GM19239 (cell line): ENCODE results near the gene CMTM2.
A peak's percentile ranks its signal among the peaks of the same experiment; 100 is the strongest.

Experiments used
- DNase-seq: peaks from one replicate; pipeline ENCODE4 v3.0.0; 2011; ENCODE audit warnings: low spot score; ENCODE audit not compliant: insufficient read length
- FAIRE-seq: peaks from 2 replicates; lab custom pipeline; 2011; peaks lifted over from hg19 to GRCh38; lab: Jason Lieb, UNC

Gene CMTM2

GRCh38 chr16:66578651-66579531 lies at the start of gene CMTM2:
TSS of gene CMTM2 (plus strand) at chr16:66579463. CDS start at chr16:66579608, 145 bp downstream.
- DNase-seq (no peak), FAIRE-seq (no peak)

GRCh38 chr16:66529475-66529874 lies 49.8 kb upstream of the CMTM2 start:
- DNase-seq (no peak), FAIRE-seq (no peak)

GRCh38 chr16:66534376-66534799 lies 44.9 kb upstream of the CMTM2 start:
- DNase-seq (no peak), FAIRE-seq (no peak)

- FAIRE-seq = no peak
These were observed 42.7 kb upstream of the CMTM2 start for GRCh38 chr16:66536525-66536924.

GRCh38 chr16:66537236-66537635 lies 42.0 kb upstream of the CMTM2 start:
- FAIRE-seq (no peak), DNase-seq (no peak)

More at GRCh38 chr16:66536525-66536924, 42.7 kb upstream of the CMTM2 start:
- DNase-seq = no peak

GRCh38 chr16:66538910-66539309 lies 40.4 kb upstream of the CMTM2 start:
- FAIRE-seq (no peak), DNase-seq (no peak)

GRCh38 chr16:66539623-66540469 lies 39.4 kb upstream of the CMTM2 start:
- DNase-seq = no peak
- peak; percentile 94 for FAIRE-seq

- no peak for DNase-seq
These were observed 37.6 kb upstream of the CMTM2 start for GRCh38 chr16:66541388-66542355.

GRCh38 chr16:66542396-66542795 lies 36.9 kb upstream of the CMTM2 start:
- FAIRE-seq = no peak
- no peak for DNase-seq

More at GRCh38 chr16:66541388-66542355, 37.6 kb upstream of the CMTM2 start:
- FAIRE-seq = no peak

- DNase-seq = no peak
- no peak for FAIRE-seq
These were observed 35.7 kb upstream of the CMTM2 start for GRCh38 chr16:66543541-66543940.

GRCh38 chr16:66544016-66544757 lies 35.1 kb upstream of the CMTM2 start:
- no peak for FAIRE-seq
- no peak for DNase-seq

- FAIRE-seq = no peak
- no peak for DNase-seq
These were observed 31.9 kb upstream of the CMTM2 start for GRCh38 chr16:66547101-66547989.

- FAIRE-seq (no peak), DNase-seq (no peak)
These were observed 31.2 kb upstream of the CMTM2 start for GRCh38 chr16:66548068-66548467.

- no peak for DNase-seq
- FAIRE-seq = no peak
These were observed 30.4 kb upstream of the CMTM2 start for GRCh38 chr16:66548868-66549267.

- peak; percentile 17 for DNase-seq
- FAIRE-seq = no peak
These were observed 29.8 kb upstream of the CMTM2 start, which contains the start of gene TK2 for GRCh38 chr16:66549284-66550131. TSS of gene TK2 (minus strand) at chr16:66550122. CDS start at chr16:66550061, 61 bp downstream.

GRCh38 chr16:66551348-66551759 lies 27.9 kb upstream of the CMTM2 start:
- FAIRE-seq = peak; percentile 64
- peak; percentile 45 for DNase-seq

- FAIRE-seq (no peak), DNase-seq (no peak)
These were observed 27.4 kb upstream of the CMTM2 start for GRCh38 chr16:66551788-66552285.
